ENCODE data around the gene SH3BP2. TPM values are rescaled to one million over a fixed set of nuclear protein-coding genes. Genes with fewer than 3 reads are reported as not detected.

The SH3BP2 gene
- total RNA-seq, 1 donor from 2014 or later: 85.3 TPM

- Mint-ChIP-seq H3K27me3 (ENCODE audit: unreplicated experiment) (peaks cover 6% of the 10 kb centered on the region), H3K36me3 (ENCODE audit: unreplicated experiment) (no peaks in the 10 kb centered on the region), H3K4me1 (ENCODE audit: low read depth, unreplicated experiment) (peaks cover 2% of the 10 kb centered on the region), H3K27ac (ENCODE audit: unreplicated experiment) (no peak overlapping the region), H3K4me3 (ENCODE audit: unreplicated experiment) (no peak overlapping the region), H3K9me3 (ENCODE audit: unreplicated experiment) (peaks cover 4% of the 10 kb centered on the region)
- no peak for DNase-seq
- TF ChIP-seq, protein P1, sequence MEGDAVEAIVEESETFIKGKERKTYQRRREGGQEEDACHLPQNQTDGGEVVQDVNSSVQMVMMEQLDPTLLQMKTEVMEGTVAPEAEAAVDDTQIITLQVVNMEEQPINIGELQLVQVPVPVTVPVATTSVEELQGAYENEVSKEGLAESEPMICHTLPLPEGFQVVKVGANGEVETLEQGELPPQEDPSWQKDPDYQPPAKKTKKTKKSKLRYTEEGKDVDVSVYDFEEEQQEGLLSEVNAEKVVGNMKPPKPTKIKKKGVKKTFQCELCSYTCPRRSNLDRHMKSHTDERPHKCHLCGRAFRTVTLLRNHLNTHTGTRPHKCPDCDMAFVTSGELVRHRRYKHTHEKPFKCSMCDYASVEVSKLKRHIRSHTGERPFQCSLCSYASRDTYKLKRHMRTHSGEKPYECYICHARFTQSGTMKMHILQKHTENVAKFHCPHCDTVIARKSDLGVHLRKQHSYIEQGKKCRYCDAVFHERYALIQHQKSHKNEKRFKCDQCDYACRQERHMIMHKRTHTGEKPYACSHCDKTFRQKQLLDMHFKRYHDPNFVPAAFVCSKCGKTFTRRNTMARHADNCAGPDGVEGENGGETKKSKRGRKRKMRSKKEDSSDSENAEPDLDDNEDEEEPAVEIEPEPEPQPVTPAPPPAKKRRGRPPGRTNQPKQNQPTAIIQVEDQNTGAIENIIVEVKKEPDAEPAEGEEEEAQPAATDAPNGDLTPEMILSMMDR (IDR thresholded peaks at IDR 0.05; ENCODE audit: partially characterized antibody, unreplicated experiment): no peak
These were observed 2.9 kb upstream of the SH3BP2 start for GRCh38 chr4:2789793-2790582.

DNA sequence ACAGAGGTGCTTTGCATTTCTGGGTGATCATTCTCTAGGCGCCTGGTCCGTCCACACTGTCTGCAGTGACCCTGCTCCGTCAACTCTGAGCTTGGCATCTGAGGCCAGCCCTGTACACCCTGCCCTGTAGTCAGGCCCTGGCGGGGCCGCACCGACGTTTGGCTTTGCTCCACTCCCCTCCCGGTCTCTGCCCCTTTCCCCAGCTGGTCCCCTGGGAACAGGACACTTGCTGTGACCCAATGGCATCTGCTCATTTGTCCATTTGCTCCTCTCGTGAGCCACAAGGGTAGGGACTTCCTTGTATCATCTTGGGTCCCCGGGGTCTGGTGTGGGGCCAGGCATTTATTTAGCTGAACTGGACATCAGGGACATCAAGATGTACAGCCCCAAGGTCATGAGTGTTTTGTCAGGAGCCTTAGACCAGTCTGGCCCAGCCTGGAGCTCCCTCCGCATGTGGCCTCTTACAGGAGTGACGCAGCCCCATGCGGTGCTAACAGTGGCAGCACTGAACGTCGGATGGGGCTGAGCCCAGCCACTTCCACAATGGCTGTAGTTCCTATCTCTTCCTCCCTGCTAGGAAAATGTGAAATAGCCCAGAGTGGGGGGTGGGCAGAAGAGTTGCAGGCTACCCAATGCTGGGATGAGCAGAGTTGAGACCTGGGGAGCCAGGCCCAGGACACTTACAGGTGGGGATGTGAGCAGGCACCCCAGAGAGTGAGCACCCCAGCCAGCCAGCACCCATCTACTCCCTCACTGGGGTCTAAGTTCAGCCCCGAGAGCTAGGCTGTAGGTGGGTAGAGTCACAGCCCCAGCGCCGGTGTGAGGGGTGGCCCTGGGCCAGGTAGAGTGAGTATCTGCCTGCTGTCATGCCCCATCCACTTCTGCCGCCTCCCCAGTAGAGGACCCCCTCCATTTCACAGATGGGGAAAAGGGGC is 2.0 kb upstream of the SH3BP2 start:
- H3K27me3 Mint-ChIP-seq (ENCODE audit: unreplicated experiment): peaks cover 7% of the 10 kb centered on the region
- peak; percentile 23 for DNase-seq
- H3K27ac Mint-ChIP-seq (ENCODE audit: unreplicated experiment): no peak overlapping the region
- no peaks in the 10 kb centered on the region for H3K36me3 Mint-ChIP-seq (ENCODE audit: unreplicated experiment)
- no peak overlapping the region for H3K4me3 Mint-ChIP-seq (ENCODE audit: unreplicated experiment)
- H3K4me1 Mint-ChIP-seq (ENCODE audit: low read depth, unreplicated experiment): peaks cover 2% of the 10 kb centered on the region
- TF ChIP-seq, protein P1 (IDR thresholded peaks at IDR 0.05; ENCODE audit: partially characterized antibody, unreplicated experiment): no peak
- peaks cover 4% of the 10 kb centered on the region for H3K9me3 Mint-ChIP-seq (ENCODE audit: unreplicated experiment)

DNA sequence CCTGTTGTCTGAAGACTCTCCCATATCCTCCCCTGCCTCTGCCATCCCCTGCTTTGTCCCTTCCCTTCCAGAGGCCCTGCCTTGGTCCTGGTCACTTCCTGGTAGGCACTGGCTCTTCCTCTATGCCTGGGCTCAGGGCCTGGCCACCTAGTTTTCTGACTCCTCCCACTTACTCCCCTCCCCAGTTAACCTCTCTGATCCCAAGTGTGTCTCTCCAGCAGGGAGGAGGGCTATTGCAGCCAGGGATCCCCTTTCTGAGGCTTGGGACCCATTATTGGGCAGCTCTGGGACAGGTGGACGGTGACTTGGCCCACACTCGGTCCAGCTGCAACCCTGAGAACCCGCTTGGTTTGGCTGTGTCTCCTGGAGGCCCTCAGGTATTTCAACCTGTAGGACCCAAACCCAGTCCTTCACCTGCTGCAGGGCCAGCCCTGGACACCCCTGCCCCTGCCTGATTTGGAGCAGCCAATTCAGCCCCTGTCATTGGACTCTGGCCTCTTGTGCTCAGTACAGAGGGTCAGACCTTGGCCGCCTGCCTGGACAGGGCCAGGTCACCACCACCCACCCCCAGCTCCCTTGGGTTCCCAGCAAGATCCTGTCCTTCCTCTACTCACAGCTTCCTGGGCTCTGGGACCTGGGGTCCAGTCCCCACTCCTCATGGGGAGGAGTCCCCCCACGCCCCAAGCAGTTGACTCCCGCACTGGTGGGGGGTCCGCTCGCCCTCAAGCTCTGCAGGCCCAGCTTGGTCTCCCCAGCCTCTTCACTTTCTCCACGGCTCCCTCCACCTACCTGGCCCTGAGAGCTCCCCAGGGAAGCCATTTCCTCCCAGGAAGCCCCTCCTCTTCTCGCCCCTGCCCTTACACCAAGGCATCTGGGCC is 1.1 kb upstream of the SH3BP2 start:
- H3K36me3 Mint-ChIP-seq (ENCODE audit: unreplicated experiment): no peaks in the 10 kb centered on the region
- DNase-seq: no peak
- peaks cover 2% of the 10 kb centered on the region for H3K4me1 Mint-ChIP-seq (ENCODE audit: low read depth, unreplicated experiment)
- no peak overlapping the region for H3K4me3 Mint-ChIP-seq (ENCODE audit: unreplicated experiment)
- TF ChIP-seq, protein P1 (IDR thresholded peaks at IDR 0.05; ENCODE audit: partially characterized antibody, unreplicated experiment): no peak
- no peak overlapping the region for H3K27ac Mint-ChIP-seq (ENCODE audit: unreplicated experiment)
- H3K9me3 Mint-ChIP-seq (ENCODE audit: unreplicated experiment): peaks cover 4% of the 10 kb centered on the region
- H3K27me3 Mint-ChIP-seq (ENCODE audit: unreplicated experiment): peaks cover 7% of the 10 kb centered on the region

GRCh38 chr4:2792396-2792710 is 532 bp upstream of the SH3BP2 start:
- no peak overlapping the region for H3K4me3 Mint-ChIP-seq (ENCODE audit: unreplicated experiment)
- peaks cover 4% of the 10 kb centered on the region for H3K9me3 Mint-ChIP-seq (ENCODE audit: unreplicated experiment)
- H3K27me3 Mint-ChIP-seq (ENCODE audit: unreplicated experiment): peaks cover 7% of the 10 kb centered on the region
- TF ChIP-seq, protein P1 (IDR thresholded peaks at IDR 0.05; ENCODE audit: partially characterized antibody, unreplicated experiment): no peak
- DNase-seq: peak; percentile 14
- H3K36me3 Mint-ChIP-seq (ENCODE audit: unreplicated experiment): no peaks in the 10 kb centered on the region
- peaks cover 2% of the 10 kb centered on the region for H3K4me1 Mint-ChIP-seq (ENCODE audit: low read depth, unreplicated experiment)
- H3K27ac Mint-ChIP-seq (ENCODE audit: unreplicated experiment): no peak overlapping the region
